GM19455 (cell line): ENCODE data around the gene SEPTIN12.

Source experiments
- ATAC-seq: cut with Tn5 transposase; IDR thresholded peaks from one replicate; pipeline ENCODE4 v1.9.1; 2021; ENCODE audit not compliant: unreplicated experiment

Gene SEPTIN12, protein sequence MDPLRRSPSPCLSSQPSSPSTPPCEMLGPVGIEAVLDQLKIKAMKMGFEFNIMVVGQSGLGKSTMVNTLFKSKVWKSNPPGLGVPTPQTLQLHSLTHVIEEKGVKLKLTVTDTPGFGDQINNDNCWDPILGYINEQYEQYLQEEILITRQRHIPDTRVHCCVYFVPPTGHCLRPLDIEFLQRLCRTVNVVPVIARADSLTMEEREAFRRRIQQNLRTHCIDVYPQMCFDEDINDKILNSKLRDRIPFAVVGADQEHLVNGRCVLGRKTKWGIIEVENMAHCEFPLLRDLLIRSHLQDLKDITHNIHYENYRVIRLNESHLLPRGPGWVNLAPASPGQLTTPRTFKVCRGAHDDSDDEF

GRCh38 chr16:4787627-4788482 is at the start of gene SEPTIN12:
SEPTIN12 (minus strand) TSS chr16:4788345; CDS start chr16:4787645, 700 bp downstream.
- no peak for ATAC-seq

DNA sequence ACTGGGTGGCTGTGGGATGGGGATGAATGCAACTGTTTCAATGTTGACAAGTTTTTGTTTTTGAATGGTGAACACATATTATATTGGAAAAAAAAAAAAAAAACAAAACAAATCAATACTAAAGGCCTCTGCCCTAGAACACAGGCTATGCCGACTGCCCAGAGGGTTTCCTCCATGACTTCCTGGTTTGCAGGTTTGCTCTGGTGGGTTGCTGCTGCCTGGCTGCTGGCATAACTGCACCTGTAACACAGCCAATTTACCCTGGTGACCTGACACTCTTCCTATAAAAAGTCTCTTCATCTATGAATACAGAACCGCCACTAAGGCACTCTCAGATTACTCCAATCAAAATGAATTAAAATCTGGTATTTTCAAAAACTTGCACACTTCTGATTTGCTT is 48.6 kb upstream of the SEPTIN12 start:
- ATAC-seq: no peak

DNA sequence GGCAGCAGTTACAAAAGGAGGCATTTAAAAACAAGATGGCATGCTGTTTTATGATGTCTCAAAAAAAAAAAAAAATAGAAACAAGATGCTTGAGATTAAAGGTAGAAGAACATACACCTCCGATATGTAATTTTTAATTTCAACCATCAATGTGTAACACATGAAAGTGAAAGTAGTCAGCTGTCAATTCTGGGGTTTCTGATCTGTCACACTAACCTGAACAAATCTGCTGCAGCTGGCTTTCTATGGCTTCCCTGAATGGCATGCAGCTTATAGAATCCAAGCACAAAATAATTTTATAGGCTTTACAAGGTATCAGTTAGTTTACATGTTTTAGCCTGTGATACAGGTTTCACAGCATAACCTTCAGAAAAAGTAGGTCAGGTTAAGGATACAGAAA is 45.4 kb upstream of the SEPTIN12 start:
- no peak for ATAC-seq

DNA sequence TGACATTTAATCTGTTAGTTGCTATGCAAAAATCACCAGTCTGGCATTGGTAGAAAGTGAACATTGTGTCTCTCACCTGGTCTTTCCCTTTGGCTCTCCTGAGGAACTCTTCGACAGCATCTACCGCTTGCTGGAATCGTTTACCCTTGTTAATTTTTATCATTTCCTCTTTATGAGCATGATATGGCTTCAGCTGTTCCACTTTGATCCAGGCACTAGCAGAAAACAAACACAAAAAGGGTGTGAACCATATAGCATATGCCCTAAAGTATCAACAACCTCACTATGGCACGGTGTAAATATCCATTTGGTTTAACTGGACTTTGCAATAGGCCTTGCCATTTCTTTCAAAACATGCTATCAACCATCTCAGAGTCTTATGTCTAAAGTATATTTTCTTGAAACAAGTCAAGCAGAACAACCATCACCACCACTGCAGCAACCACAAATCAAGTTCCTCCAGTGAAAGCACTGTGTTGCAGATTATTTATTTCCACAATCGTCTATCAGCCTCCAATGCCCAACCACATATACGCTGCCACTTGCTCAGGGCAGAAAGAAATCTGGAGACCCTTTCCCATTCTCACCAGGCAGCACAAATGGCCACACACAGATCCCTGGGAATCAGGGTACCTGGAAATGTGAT is 44.7 kb upstream of the SEPTIN12 start:
- no peak for ATAC-seq

GRCh38 chr16:4831616-4832015 is 43.5 kb upstream of the SEPTIN12 start:
- ATAC-seq: no peak

GRCh38 chr16:4830408-4830807 is 42.3 kb upstream of the SEPTIN12 start:
- ATAC-seq: no peak

DNA sequence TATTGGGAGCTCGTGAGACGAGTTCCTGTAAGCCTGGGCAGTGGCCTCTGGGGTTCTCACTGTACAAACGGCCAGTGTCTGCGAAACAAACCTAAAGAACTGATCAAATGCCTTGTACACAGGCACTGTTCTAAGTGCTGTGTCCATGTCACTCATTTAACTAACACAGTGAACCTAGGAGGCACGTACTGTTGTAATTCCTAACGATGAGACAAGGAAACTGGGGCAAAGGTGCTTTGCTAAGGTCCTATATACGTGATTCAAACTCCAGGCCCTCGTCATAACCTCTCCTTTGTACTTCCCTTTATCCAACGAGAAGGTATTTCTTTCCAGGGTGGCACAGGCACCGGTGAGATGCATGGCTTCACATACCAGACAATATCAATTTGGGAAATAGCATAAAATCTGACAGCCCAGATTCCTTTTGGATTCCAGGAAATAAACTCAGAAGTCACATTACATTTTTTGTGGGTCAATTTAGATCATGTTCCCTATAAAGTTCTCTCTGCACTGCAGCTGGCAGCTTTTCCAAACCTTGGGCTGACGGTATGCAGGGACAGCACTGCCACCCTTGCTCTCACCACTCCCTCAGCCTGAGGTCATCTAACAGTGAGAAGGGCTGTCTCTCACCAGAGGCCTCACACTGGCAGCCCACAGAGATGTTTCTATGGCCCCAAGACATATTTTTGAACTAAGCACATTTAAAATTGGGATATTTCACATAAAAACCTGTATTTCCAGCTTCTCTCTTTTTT is 40.6 kb upstream of the SEPTIN12 start:
- ATAC-seq: no peak

- no peak for ATAC-seq
Observed at GRCh38 chr16:4826980-4827379, 38.8 kb upstream of the SEPTIN12 start.

GRCh38 chr16:4826526-4826925 is 38.4 kb upstream of the SEPTIN12 start:
- no peak for ATAC-seq

DNA sequence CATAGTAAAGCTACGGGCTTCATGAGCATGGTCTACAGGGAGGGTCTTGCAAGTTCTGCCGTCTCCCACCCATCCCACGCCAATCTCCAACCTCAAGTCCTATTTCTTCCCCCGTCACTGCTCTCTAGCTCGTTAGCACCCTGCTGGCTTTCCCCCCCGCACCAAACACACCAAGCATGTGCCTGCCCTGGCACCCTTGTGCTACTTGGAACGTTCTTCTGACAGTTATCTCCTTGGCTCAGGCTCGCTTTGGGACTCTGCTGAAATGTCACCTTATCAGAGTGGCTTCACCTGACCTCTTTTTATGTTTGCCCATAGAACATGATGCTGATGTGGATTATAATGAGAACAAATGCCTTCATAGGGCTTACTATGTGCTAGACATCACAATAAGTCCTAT is 37.1 kb upstream of the SEPTIN12 start:
- no peak for ATAC-seq

- ATAC-seq: no peak
Observed at GRCh38 chr16:4820652-4821051, 32.5 kb upstream of the SEPTIN12 start.

DNA sequence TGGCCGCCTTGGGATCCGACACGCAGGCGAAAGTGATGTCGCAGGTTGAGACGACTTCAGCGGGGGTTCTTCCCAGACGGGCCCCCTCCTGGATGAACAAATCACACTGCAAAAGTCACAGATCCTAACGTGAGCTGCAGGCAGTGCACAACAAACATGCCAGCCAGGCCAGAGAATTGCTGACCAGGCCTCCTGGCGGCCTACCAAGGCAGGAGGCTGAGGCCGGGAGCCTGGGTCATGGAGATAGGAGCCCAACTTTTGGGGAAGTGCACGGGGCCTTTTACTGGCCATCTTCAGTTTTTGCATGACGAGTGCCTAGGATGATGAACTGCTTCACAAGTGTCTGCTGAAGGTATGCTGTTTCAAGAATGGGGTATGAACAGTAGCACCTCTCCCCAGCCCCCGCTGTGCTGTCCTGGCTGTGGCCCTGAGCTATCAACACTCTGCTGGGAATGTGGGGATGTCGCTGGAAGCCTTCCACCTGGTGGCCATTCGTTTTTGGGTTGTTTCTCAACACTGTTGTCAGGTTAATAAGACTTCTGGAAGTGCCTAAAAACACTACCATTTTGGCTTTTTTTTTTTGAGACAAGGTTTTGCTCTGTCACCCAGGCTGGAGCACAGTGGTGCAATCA is 26.5 kb upstream of the SEPTIN12 start:
- no peak for ATAC-seq

- ATAC-seq: no peak
Observed at GRCh38 chr16:4814046-4814445, 25.9 kb upstream of the SEPTIN12 start.

- no peak for ATAC-seq
Observed at GRCh38 chr16:4813251-4814003, 25.3 kb upstream of the SEPTIN12 start.

GRCh38 chr16:4811773-4812172 is 23.6 kb upstream of the SEPTIN12 start:
- ATAC-seq: no peak

GRCh38 chr16:4811242-4811641 is 23.1 kb upstream of the SEPTIN12 start:
- ATAC-seq: no peak

- no peak for ATAC-seq
Observed at GRCh38 chr16:4806280-4806679, 18.1 kb upstream of the SEPTIN12 start.

- no peak for ATAC-seq
Observed at GRCh38 chr16:4805231-4805630, 17.1 kb upstream of the SEPTIN12 start.

DNA sequence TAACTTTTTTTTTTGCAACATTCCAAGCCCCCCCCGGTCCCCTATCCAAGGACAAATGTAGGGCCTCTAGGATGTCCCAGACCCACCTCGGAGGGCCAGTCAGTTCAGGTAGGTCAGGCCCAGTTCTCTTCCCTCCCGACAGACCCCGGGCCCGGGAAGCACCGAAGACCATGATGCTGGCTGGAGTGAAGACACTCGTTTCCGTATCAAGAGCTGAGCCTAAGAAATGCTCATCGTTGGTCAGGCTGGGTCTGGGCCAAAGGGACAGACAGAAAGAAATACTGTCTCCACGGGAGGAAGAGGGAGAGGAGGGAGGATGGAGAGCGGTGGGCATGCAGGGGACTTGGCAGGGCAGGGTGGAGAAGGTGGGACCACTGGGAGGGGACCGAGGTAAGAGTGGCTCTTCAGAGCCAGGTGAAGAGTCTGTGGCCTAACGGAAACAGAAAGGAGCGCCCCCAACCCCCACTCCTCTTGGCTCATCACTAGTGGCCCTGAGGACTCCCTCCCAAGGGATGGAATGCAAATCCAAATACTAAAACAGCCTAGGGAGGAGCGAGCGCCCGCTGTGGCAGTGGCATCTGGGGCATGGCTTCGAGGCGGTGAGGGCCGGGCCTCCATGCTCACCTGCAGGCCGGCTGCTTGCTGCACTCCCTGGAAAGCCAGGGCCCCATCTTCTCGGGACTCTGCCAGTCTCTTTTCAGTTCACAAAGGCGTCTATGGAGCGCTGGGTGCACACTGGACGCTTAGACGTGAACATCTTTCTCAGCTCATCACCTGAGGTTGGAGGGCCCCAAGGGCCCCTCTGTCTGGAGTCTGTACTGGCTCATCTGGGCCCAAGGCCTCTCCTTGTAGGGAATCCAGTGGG is 16.0 kb upstream of the SEPTIN12 start:
- no peak for ATAC-seq
